Epidermal melanocyte (primary cell): Measurements from ENCODE around the gene COA6.

Source experiments
- DNase-seq: peaks from one replicate; pipeline ENCODE4 v3.0.0; 2011; ENCODE audit warnings: low spot score; ENCODE audit not compliant: insufficient read length

COA6 gene

DNA sequence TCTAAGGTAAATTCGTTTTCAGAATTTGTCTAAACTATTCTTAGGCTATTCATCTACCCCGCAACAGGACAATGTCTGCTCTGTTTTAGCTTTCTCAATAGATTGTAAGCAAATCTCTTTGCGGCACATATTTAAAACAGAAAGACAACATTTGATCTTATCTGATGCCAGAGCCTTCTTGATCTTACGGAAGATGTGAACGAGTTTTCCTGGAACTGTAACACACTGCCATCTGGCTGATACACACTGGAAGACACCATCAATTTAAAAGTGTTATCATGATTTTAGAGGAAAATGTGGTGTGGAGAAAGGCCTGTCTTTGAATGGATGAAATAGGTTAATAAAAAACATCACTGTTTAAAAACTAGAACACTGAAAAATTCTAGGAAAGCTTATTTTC lies 36.1 kb downstream of the COA6 start:
- no peak for DNase-seq

DNA sequence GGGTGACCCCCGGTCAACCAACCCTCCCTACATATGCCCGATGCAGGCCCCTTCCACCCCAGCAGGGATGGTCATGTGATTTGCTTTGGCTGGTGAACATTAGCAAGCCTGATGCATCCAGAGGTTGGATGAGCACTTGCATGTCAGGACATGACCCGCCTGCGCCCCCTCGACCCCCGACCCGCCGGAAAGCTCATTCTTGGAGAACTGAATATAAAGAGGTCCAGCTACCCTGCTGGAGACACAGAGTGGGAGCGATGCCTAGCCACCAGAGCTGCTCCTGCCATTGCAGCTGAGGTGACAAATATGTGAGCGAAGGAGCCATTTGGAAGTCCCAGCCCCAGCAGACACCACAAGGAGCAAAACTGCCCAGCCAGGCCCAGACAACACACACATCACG lies 39.6 kb downstream of the COA6 start:
- no peak for DNase-seq

DNA sequence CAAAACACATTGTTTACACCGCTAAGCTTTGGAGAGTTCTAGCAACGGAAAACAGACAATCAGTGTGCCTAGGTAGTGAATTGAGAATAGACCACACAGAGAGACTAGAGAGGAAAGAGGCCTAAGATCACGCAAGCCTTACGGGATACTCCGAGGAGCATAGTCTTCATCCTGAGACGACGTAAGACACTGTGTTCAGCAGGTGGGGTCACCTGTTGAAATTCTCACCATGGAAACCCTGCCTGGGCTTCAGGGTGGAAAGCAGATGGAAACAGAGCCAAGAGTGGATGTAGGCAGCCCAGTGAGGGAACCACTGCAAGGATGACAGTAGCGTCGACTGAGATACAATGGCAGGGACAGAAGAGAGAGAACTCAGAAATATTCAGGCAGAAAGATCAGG lies 40.2 kb downstream of the COA6 start:
- no peak for DNase-seq

DNA sequence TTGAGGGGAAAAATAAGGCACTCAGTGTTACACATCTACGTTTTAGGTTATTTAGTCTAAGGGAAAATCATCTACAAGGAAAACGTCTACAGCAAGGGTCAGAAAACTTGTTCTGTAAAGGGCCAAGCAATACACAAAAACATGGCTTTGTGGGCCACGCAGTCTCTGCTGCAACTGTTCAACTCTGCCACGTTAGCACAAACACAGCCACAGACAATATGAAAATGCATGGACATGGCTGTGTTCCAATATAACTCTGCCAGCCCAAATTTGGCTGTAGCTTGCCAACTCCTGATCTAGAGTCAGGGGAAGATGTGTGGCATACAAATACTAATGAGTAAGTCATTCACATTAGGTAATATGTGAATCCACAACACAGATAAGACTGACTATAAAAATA lies 40.7 kb downstream of the COA6 start:
- no peak for DNase-seq

DNA sequence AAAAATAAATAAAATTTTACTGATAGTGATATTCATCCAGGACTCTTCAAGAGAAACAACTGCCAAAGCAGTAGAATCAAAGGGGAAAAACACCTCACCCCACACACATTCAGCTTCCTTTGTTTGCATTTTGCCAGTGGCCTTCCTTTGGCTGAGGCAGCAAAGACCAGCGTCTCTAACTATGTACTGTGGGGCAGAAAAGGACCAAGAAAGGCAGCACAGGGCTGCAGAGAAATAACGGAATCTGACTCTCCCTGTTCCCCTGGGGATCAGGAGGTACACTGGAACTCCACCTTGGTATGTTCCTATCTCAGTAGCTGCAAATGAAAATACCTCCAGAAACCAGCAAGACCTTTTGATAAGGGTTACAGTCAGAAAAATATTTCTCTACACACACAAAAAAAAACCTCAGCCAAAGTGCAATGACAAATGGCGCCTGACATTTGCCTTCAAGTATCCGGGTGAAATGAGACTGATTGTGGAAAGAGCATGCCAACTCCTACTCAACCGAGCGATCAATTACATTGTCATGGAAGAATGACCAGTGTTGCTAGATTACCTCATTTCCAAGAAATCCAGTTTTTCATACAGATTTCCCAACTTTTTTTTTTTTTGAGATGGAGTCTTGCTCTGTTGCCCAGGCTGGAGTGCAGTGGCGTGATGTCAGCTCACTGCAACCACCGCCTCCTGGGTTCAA lies 54.8 kb downstream of the COA6 start:
- DNase-seq: no peak

DNA sequence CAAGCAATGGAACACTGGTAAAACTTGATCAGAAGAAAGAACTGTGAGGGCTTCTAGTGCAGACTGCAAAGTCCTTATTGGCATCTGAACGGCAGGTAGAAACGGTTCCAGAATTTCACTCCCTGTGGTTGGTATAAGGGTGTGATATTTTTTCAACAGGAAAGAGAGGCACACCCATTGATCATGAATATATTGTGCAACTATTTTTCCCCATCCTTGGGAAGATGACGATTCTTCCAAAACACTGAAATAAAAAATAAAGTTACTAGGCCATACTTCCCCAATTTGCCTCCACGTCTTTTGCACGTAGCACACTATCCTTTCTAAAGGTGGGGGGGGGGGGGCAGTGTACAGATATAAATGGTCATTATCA lies 56.2 kb downstream of the COA6 start:
- no peak for DNase-seq

DNA sequence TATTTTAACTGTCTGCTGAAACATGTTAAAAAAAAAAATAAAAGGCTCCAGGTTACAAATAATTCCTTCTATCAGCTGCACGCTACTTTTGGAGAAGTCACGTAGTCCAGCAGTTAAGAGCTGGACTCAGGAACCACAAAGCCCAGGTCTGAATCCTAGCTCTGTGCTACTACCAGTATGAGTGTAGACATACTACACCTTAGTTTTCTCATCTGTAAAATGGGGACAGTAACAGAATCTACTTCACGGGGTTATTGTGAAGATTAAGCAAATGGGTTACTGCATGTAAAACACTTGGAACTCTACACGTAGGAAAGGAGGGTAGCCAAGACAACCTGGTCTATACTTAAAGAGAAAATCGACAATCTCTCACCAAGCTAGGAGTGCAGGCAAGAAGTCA lies 57.4 kb downstream of the COA6 start:
- no peak for DNase-seq

DNA sequence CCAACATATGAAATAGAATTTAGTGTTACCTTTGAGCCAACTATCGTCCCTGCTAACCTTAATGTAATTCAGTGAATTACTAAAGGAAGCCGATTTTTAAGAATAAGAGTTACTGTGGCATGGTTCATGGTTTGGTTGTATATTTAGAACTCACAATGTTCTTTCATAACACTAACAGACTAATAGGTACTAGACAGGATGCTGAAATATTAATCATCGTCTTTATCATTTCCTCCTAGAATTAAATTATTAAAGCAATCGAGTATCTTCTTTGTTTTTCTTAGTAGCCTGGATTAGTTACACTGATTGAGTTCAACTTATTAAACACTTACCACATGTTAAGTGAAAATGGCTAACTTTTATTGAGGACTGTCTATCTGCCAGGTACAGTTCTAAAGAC lies 58.0 kb downstream of the COA6 start:
- no peak for DNase-seq

DNA sequence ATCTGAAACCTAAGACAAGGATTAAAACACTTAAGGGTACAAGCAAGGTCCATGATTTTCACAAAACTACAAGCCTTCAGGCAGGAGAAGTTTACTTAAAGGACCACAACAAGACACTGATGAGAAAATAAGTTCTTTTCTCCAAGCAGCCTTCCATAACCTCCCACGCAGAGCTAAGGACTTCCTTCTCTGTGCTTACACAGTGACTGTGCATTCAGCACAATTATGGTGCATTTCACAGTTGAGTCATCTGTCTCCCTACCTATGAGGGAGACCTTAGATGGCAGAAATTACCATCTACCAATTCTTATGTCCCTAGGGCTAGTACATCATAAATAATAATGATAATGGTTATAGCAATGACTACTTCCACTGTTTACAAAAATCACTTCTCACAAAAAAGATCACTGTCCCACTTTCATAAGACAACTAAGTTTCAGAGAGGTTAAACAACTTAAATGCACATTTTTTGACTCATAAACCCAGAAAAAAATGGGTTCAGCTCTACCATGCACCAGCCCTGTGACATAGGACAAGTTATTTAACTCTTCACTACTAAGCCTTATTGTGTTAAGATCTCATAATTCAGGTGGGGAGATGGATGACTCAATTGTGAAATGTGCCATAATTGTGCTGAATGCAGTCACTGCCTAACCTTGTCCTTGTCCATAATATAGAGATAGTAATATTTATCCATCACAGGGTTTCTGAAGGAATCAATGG lies 60.5 kb downstream of the COA6 start:
- no peak for DNase-seq
